GM21390 (cell line): ENCODE measurements around the gene ATP6V0D1.
A peak's percentile ranks its signal among the peaks of the same experiment; 100 is the strongest.
"Not testable (repeated sequence)": the region's sequence is repeated elsewhere in the genome, so short reads cannot be mapped to it uniquely, and the experiment has no call there.

Experiments used
- ATAC-seq: cut with Tn5 transposase; IDR thresholded peaks from one replicate; pipeline ENCODE4 v1.9.1; 2021; ENCODE audit not compliant: unreplicated experiment

The ATP6V0D1 gene

DNA sequence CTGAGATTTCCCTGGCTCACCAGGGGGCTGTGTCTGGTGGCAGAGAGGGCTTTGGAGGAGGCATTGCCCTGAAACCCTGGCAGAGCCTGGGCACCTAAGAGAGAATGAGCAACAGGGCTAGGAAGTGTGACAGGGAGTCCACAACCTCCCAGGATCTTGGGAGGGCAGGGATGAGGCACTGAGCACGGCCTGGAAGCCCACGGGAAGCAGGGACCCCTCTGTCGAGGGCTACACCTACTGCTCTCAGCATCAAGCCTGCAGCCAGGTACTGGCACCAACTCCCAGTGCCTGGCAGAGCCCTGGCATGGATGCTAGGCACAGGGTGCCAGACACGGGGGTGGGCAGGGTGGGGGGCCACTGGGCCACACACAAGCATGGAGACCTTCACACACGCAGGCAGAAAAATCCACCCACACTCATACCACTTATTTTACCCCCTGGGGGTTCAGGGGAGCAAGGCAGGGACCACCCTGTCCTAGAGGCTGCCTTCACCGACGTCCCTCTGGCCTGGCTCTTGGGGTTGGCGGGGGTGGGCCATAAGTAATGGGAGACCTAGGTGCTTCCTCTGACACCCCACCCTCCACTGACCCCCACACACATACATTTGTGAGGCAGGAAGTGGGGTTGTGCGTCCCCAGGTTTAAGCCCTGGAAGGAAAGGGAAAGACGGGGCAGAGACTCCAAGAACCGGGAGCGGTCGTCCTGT, 51.0 kb downstream of the ATP6V0D1 start:
- ATAC-seq: no peak

DNA sequence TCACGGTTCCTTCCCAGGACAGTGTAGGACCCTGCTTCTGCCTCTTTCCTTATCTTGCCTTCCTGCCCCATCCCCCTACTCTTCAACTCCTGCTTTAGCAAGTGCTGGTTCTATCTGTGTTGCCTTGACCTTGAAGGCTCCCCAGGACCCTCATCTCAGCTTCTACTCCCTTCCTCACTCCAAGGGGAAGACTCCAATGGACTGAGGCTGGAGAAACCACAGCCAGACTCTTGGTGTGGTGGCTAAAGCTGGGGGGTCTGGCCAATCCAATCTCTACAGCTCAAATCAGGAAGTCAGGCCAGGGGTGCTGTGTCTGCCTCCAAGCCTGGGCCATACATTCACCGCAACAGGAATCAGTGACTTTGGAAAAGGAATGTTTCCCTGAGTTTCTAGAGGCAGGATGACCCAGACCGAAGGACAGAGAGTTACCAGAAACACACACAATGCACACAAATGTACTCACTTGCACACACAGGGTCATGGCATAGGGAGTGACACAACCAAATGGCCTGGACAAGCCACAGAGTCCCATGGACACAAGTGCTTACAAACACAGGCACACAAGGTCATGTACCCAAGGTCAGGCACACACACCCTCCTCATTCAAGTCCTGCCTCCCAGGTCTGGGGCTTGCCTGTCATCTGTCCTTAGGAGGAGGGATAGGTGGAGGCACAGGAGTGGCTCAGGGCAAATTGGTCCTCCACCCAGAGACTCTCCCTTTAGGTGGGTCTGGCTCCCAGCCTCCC, 51.7 kb downstream of the ATP6V0D1 start:
- ATAC-seq: no peak

DNA sequence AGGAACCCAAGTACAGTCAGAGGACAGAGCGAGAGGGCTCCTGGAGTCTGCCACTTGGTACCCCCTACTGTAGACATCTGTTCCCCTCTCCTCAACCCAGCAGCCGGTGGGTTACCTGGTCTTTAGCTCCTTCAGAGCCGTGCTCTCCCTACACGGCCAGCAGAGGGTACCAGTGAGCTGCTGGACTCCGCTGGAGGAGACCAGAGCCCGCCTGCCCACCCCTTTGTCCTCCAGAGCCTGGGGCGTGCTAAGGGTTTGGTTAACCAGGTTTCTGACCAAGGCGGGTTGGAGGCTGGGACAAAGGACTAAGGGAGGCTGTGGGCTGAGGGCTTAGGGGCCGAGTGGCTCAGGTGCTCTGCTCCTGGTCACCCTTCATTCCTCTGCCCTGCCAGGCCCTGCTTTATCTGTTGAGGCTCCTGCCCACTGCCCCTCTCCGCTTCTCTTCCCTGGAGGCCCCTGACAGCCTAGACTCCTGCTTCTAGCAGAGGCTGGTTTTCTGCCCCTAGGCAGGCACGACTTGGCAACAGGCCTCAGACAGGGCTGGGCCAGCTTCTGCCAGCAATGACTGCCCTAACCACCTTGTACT, 52.7 kb downstream of the ATP6V0D1 start:
- ATAC-seq: no peak

DNA sequence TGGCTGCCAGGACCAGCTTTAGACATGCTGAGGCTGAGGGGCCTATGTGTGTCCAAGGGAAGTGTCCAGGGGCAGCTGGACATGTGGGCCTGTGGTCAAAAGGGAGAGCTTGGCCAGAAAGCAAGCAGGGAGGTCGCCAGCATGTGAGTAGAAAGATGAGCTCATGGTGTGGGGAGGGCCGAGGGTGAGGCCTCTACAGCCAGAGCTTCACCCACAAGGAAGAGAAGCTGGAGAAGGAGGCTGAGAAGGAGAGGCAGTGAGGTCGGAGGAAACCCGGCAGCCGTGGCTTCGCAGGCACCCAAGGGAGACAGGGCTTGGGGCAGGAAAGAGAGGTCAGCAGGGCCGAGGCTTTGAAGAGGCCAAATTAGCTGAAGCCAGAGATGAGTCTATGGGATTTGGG, 54.0 kb downstream of the ATP6V0D1 start:
- no peak for ATAC-seq

DNA sequence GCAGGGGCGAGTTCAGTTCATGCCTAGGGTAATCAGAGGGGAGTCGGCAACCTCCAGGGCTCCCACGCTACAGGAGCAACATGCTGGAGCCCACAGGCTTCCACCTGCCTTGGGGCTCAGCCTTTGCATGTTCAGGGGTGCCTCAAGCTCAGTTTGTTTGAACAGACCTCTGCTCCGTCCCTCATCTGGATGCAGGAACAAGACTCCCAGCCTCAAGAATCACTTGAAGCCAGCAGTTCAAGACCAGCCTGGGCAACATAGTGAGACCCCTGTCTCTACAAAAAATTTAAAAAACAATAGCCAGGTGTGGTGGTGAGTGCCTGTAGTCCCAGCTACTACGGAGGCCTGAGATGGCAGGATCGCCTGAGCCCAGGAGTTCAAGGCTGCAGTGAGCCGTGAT, 54.9 kb downstream of the ATP6V0D1 start:
- no peak for ATAC-seq

DNA sequence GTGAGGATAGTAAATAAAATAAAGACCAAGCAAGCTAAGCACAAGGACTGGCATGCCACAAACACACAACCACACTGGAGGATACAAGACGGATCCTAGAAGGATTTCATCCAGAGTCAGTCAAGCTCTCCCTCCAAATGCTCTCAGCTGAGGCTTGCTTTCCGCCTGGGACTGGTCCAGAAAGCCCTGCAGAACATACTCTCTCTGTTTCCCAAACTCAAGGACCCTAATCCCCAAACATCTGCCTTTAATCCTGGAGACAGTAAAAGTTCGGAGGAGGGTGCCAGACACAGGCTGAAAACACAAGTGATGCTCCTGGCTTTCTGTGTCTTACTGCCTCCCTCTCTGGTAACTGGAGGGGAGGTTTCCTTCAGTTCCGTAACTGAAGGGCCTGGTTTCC, 55.4 kb downstream of the ATP6V0D1 start:
- no peak for ATAC-seq

DNA sequence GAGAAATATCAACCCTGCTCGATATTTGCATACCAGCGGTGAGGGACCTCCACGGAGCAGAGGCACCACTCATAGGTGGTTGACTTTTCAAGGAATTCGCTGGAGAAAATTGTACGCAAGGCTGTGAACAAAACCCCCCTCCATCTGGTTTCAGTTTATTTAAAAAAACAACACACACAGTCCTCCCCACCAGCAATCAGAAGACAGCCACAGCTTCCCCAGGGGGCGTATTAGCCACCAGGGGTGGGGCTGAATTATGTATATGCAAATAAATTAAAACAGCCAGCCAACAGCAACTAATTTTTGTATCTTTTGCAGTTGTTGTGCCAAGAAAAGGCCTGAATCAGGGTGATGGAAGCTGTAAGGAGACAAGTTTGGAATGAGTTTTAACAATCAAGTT, 55.9 kb downstream of the ATP6V0D1 start:
- no peak for ATAC-seq

DNA sequence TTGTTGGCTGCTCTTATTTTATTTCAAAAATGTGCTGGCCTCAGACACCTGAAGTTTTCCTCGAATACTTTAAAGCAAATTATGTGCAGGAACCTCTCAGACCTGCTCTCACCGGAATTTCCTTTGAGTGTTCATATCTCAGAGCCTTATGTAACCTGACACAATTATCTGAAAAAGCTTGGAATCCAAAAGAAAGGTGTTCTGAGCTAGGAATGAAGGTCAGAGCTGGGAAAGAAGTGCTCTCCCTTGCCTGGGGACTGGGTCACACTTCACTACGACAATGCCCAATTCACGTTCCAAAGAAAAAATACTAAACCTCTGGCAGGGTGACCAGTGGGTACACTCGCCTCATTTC, 56.7 kb downstream of the ATP6V0D1 start:
- ATAC-seq: no peak

DNA sequence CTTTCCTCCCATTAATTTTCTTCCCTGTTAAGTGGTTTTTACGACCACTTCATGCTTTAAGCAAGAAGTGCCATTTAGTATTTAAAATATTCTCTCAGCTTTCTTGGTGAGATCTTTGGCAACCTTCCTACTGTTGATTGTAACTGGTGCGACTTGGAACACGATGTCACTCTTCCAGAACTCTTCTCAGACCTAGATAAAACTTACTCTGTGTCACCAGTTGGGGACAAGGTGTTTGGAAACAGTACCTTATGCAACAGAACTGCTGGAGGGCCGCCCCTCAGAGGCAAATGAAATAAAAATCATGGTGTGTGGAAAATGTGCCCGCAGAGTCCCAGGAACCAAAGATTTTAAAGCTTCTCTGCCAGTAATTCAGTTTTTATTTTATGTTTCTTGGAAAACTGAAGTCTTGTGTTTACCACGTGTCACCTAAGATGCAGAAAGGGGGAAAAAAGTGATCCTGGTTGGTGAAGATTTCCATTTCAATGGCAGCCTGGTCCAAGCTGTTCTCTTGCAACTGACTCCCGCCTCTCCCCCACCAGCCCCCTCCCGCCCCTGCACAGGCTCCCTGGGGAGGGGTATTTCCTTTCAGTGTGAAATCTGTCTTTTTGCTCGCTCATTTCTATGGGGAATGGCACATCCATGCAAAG, 57.2 kb downstream of the ATP6V0D1 start:
- no peak for ATAC-seq

DNA sequence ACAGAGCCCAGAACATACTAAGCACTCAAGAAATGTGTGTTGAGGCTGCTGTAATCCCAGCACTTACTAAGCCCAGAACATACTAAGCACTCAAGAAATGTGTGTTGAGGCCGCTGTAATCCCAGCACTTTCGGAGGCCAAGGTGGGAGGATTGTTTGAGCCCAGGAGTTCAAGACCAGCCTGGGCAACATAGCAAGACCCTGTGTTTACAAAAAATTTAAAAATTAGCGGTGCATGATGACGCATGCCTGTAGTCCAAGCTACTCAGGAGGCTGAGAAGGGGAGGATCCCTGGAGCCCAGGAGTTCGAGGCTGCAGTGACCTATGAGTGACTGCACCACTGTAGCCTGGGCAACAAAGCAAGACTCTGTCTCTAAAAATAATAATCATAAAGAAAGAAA, 57.9 kb downstream of the ATP6V0D1 start:
- ATAC-seq: no peak

DNA sequence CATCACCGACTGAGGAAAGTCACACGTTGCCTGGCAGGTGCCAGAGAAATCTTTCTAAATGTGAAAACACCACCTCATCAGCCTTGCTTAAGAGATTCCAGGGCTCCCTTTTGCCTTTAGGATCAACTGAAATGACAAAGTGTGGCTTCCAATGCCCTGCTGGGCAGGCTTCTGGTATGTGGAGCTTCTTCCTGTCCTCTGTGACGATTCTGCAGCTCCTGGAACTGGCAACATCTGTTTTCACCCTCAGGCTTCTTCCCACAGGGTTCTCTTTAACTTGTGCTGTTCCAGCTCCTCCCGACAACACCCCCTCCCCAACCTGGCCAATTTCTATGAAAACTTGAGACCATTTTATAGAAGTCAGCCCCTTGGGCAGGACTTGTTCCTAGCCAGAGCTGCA, 59.9 kb downstream of the ATP6V0D1 start:
- ATAC-seq: no peak

DNA sequence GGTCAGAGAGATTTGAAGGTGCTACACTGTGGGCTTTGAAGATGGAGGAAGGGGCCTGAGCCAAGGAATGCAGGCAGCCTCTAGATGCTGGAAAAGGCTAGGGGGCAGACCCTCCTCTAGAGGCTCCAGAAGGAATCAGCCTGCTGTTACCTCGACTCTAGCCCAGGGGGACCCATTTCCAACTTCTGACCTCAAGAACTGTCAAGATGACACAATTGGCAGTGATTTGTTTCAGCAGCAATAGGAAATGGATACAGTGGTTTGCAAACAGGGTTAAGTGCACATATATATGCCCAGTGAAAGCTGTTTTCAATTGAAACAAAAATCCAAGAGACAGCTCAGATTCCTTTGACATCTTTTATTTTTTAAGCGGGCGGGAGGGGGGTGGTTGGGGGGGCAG, 61.0 kb downstream of the ATP6V0D1 start:
- no peak for ATAC-seq

DNA sequence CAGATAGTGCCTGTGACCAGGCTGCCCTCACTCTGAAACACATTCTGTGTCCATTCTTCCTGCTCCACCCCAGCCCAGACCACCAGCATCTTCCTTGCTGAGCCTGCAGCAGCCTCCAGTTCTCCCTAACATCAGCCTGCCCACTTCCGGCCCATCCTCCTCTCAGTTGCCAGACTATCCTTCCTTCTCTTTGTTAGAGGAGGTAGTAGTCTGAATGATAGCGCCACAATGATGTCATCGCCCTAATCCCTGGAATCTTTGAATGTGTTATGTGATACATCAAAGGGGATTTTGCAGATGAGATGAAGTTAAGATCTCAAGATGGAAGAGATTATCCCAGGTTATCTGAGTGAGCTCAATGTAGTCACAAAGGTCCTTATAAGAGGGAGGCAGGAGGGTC, 61.5 kb downstream of the ATP6V0D1 start:
- no peak for ATAC-seq

DNA sequence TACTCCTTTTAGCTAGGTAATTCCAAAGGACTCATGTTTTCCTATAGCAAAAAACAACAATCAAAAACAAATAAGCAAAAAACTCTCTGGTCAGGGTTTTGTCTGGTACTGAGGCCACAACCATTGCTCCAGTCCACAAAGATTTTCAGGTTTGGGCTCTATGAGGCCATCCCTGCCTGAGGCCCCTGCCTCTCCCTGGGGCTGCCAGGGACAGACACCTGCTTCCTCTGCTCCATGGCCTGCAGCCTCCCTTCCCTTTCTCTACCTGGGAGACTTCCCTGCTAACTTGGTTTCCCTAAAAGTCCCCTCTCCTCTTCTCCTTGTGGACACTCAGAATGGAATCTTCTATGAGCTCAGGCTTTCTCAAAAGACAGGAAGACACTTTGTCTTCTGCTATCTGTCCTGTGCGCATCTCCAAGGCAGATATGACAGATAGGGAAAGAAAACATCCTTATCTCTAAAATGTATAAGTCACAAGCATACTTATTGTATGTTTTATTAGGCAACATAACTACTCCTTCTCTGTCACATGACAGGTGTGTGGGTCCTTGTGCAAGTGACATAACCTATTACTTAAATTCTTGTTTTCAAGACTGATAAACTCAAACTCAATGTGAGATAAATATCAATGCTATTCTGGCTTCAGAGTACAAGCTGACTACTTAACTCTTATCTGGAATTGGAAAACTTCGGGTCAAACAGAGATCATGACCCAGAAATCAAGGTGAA, 63.5 kb downstream of the ATP6V0D1 start:
- ATAC-seq: no peak

DNA sequence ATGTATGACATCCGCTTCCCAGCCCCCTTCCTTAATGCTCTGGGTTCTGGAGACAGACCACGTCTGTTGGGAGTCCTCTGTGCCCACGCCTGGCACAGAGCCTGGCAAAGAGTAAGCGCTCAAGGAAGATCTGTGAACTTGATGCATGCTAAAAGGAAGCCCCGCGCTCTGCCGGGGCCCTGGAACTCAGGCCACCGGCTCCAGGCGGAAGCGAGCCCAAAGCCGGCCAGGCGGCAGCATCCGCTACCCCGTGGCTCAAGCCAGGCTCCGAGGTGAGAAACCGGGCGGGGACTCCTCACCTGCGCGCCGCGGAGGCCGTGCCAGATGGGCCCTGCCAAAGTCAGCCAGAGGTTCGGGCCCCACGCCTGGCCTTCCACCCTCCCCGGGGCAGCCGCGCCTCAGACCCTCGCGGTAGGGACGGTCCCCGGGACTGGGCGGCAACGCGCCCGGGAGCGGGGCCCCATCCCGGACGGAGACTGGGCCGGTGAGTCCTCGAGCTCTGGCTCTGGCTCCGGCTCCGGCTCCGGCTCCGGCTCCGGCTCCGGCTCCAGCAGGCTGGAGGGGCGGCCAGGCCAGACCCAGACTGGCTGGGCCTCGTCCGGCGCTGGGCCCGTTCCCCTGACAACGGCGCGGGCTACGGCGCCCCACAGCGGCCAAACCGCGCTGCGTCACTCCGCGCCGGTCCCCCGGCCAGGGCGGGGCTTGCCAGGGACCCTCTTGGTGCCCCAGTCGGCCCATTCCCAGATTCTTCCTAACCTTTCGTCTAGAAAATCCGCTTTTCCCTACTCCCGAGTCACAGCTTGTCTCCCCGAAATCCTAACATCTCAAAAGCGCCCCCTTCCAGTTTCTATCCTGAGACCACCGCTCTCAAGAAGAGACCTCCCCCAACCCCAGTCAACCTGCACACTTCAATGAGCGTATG, 64.8 kb downstream of the ATP6V0D1 start, which contains the start of gene ZDHHC1:
TSS of gene ZDHHC1 (minus strand) at position 606 of the 922 bp plus-strand sequence. CDS start 8,702 bp downstream, outside the sequence.
- peak; percentile 67 for ATAC-seq

DNA sequence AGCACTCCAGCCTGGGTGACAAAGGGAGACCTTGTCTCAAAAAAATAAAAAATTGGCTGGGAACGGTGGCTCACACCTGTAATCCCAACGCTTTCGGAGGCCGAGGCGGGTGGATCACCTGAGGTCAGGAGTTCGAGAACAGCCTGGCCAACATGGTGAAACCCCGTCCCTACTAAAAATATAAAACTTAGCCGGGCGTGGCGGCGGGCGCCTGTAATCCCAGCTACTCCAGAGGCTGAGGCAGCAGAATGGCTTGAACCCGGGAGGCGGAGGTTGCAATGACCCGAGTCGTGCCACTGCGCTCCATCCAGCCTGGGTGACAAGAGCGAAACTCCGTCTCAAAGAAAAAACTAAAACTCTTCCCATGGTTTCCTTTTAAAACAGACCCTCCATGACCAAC, 65.5 kb downstream of the ATP6V0D1 start:
- ATAC-seq: not testable (repeated sequence)

DNA sequence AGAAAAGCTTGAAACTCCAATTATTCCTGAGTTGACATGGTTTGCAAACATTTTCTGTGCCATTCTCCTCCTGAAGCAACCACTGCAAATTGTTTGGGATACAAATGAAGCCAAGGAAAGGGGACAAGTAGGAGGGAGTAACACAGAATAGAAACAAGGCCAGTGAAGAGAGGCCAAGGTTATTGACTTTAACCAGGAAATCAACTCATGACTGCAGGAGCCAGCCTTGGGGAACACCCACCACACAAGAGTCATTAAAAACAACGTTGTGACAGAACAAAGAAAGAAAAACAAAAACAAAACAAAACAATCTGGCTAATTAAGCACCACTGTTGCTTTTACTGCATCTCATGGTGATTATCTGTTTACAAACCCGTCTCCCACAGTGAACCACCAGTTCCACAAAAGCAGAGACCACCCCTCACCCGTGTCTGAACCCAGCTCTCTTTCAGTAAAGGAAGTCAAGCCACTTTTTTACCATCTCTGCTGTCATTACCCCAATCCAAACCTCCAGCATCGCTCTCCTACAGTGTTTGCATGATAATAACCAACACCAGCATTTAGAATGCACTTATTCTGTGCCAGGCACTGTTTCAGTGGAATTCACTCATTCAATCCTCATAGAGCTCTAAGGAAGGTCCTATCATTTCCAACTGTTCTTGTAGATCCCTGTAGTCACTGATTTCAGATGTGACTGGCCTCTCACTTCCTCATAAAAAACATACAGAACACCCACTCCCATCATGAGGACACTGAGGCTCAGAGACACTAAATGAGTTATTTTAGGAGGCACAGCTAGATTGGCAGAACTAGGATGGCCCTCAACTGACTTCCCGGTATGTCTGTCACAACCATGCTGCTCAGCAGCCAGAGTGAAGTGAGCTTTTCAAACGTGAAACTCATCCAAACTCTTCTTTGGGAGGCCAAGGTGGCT, 66.7 kb downstream of the ATP6V0D1 start:
- no peak for ATAC-seq

DNA sequence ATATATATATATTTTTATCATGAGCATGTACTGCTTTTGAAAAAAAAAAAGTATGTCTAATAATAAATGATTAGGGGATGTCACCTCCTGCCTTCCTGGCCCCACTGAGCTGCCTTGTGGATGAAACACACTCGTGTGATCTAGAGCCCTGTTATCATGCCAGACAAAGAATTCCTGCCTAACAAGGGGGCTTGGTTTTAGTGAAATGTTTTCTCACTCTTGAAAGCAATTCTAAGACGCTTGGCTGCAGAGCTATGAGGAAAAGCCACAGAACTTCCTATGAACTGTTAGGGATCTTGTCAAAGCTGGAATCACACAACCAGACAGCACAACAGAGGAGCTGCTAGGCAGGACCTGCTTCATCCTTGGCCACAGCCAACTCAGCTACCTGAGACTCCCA, 68.7 kb downstream of the ATP6V0D1 start:
- ATAC-seq: no peak

DNA sequence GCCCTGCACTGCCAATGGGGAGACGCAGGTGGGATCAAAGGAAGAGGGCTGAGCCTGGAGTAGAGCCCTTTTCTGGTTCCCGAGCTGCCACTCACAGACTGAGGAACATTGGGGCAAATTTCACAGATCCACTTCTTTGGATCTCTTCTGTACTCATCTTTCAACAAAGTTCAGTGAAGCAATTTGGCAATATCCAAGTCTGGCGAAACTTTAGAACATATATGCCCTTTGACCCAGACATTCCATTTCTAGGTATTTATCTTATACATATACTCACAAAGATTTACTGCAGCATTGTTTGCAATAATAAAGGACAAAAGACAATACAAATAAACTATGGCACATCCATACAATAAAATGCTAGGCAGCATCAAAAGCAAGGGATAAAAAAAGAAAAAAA, 69.6 kb downstream of the ATP6V0D1 start:
- no peak for ATAC-seq
